GM12878 (cell line): ENCODE data around the gene GOLGA6A. TPM values are rescaled to one million over a fixed set of nuclear protein-coding genes. Genes with fewer than 3 reads are reported as not detected.
A peak's percentile ranks its signal among the peaks of the same experiment; 100 is the strongest.

ENCODE experiments used
- ATAC-seq: fragments of 200-7000 bp; cut with Tn5 transposase; 3 replicates; pipeline ENCODE4 v1.9.1; 2020; ENCODE audit warnings: mild to moderate bottlenecking, moderate library complexity
- BruUV-seq: library from RNA; stranded (reverse); fragments of 400-500 nt; replicated peaks from 2 replicates; lab custom pipeline; 2021; lab: Mats Ljungman, UMichigan
- CTCF ChIA-PET: fragments of 300-600 bp; sonication (Branson Sonifier 250); formaldehyde crosslinking; extraction: SDS; loops from one replicate; lab custom pipeline; 2021; ENCODE audit warnings: inconsistent platforms; lab: Yijun Ruan, JAX
- POLR2A ChIA-PET: fragments of 350-600 bp; formaldehyde crosslinking; extraction: SDS; loops from one replicate; lab custom pipeline; 2021; ENCODE audit warnings: inconsistent platforms; lab: Charles Lee
- RAD21 ChIA-PET: fragments of 300-600 bp; sonication (Branson Sonifier 250); formaldehyde crosslinking; loops from one replicate; lab custom pipeline; 2023; ENCODE audit warnings: antibody characterized with exemption; ENCODE audit not compliant: unreplicated experiment; lab: Charles Lee
- SMC1A ChIA-PET: fragments of 300-600 bp; sonication (Branson Sonifier 250); formaldehyde crosslinking; loops from one replicate; lab custom pipeline; 2023; ENCODE audit not compliant: unreplicated experiment, uncharacterized antibody; lab: Charles Lee
- DNase-seq: peaks from one replicate; pipeline ENCODE4 v3.0.0-alpha.2; 2011; ENCODE audit warnings: low read depth, low spot score
- FAIRE-seq: peaks from 3 replicates; lab custom pipeline; 2011; peaks lifted over from hg19 to GRCh38; lab: Jason Lieb, UNC
- H2AFZ ChIP-seq: 2 replicates; pipeline ENCODE4 v1.6.0; 2011; ENCODE audit warnings: low read depth, low read length, control low read depth; ENCODE audit not compliant: control insufficient read depth
- H3K27ac ChIP-seq: 2 replicates; pipeline ENCODE4 v1.5.1; 2011; ENCODE audit warnings: control low read depth; ENCODE audit not compliant: control insufficient read depth, insufficient read depth
- H3K27me3 ChIP-seq, 2 experiments: replicated peaks in 1 of 2; 2 replicates each; pipeline versions ENCODE4 v1.6.0 to v1.6.1; 2011; ENCODE audit warnings: low read length in 1 of 2; ENCODE audit not compliant: control insufficient read depth in 2 of 2, insufficient read depth in 2 of 2
- H3K36me3 ChIP-seq, 2 experiments: 2 replicates each; pipeline ENCODE4 v1.5.1; 2011; ENCODE audit warnings: low read length in 1 of 2; ENCODE audit not compliant: control insufficient read depth in 2 of 2, insufficient read depth in 2 of 2
- H3K4me1 ChIP-seq: 2 replicates; pipeline ENCODE4 v1.6.1; 2011; ENCODE audit warnings: mild to moderate bottlenecking, low read length, moderate library complexity, mixed read lengths; ENCODE audit not compliant: control insufficient read depth, insufficient read depth
- H3K4me2 ChIP-seq: 2 replicates; pipeline ENCODE4 v1.6.0; 2011; ENCODE audit warnings: control low read depth; ENCODE audit not compliant: control insufficient read depth, insufficient read depth
- H3K4me3 ChIP-seq: fragments of 200-600 bp; sonication (generic); 2 replicates; pipeline ENCODE4 v1.5.1; 2016
- H3K79me2 ChIP-seq: 2 replicates; pipeline ENCODE4 v1.6.0; 2011; ENCODE audit warnings: low read length; ENCODE audit not compliant: control insufficient read depth, insufficient read depth
- H3K9ac ChIP-seq: 2 replicates; pipeline ENCODE4 v1.8.0; 2011; ENCODE audit warnings: low read length, control low read depth, mixed read lengths; ENCODE audit not compliant: control insufficient read depth, insufficient read depth
- H3K9me3 ChIP-seq: replicated peaks from 3 replicates; pipeline ENCODE4 v1.5.1; 2011; ENCODE audit warnings: mild to moderate bottlenecking, low read length; ENCODE audit not compliant: control insufficient read depth, insufficient read depth
- H4K20me1 ChIP-seq: 2 replicates; pipeline ENCODE4 v1.6.0; 2011; ENCODE audit not compliant: control insufficient read depth, insufficient read depth
- BHLHE40 ChIP-seq, 2 experiments: fragments of 450-650 bp in 1 of 2; IDR thresholded peaks; 2 replicates each; pipeline ENCODE4 v1.6.1; 2011 to 2017; ENCODE audit warnings: low read depth in 2 of 2, borderline replicate concordance in 1 of 2, improper control_type of control experiment in 1 of 2, low read length in 1 of 2, mild to moderate bottlenecking in 1 of 2
- BRCA1 ChIP-seq: IDR thresholded peaks from 2 replicates; pipeline ENCODE4 v1.6.1; 2011; ENCODE audit warnings: low read depth, low read length, improper control_type of control experiment
- CEBPB ChIP-seq, 2 experiments: fragments of 150-350 bp in 1 of 2; IDR thresholded peaks; 2 replicates each; pipeline ENCODE4 v1.6.1; 2012 to 2014; ENCODE audit warnings: low read depth in 2 of 2, low read length in 2 of 2, borderline replicate concordance in 1 of 2, inconsistent platforms in 1 of 2
- CHD2 ChIP-seq: IDR thresholded peaks from 2 replicates; pipeline ENCODE4 v1.6.1; 2011; ENCODE audit warnings: low read depth, low read length, improper control_type of control experiment, borderline replicate concordance
- CTCF ChIP-seq, 3 experiments: IDR thresholded peaks in 2 of 3; conservative IDR thresholded peaks in 1 of 3; 2 replicates each; pipeline ENCODE4 v1.5.1; 2011; ENCODE audit warnings: low read depth in 3 of 3, low read length in 3 of 3, mild to moderate bottlenecking in 3 of 3, control low read depth in 2 of 3, moderate library complexity in 2 of 3, inconsistent platforms in 1 of 3, mixed read lengths in 1 of 3; ENCODE audit not compliant: control insufficient read depth in 2 of 3, insufficient read depth in 1 of 3; ENCODE audit errors: extremely low read depth in 1 of 3
- FOS ChIP-seq: IDR thresholded peaks from 3 replicates; pipeline ENCODE4 v1.6.1; 2011; ENCODE audit warnings: borderline replicate concordance; ENCODE audit not compliant: insufficient read length; ENCODE audit errors: extremely low read depth
- MTA3 ChIP-seq: IDR thresholded peaks from 2 replicates; pipeline ENCODE4 v1.6.1; 2012; ENCODE audit warnings: low read length, inconsistent platforms, borderline replicate concordance
- RAD21 ChIP-seq: IDR thresholded peaks from 2 replicates; pipeline ENCODE4 v1.6.1; 2011; ENCODE audit warnings: mild to moderate bottlenecking, low read depth, low read length, moderate library complexity; ENCODE audit not compliant: insufficient read depth
- RFX5 ChIP-seq: IDR thresholded peaks from 2 replicates; pipeline ENCODE4 v1.6.1; 2011; ENCODE audit warnings: low read depth, low read length, improper control_type of control experiment
- SMARCA5 ChIP-seq: fragments of 450-650 bp; IDR thresholded peaks from 2 replicates; pipeline ENCODE4 v1.6.1; 2017; ENCODE audit warnings: mild to moderate bottlenecking
- SMC3 ChIP-seq: IDR thresholded peaks from 2 replicates; pipeline ENCODE4 v1.6.1; 2011; ENCODE audit warnings: low read length, improper control_type of control experiment, borderline replicate concordance
- YY1 ChIP-seq: IDR thresholded peaks from 2 replicates; pipeline ENCODE4 v1.6.1; 2011; ENCODE audit warnings: low read depth, mild to moderate bottlenecking, low read length
- ZBTB40 ChIP-seq: fragments of 450-650 bp; IDR thresholded peaks from 2 replicates; pipeline ENCODE4 v1.6.1; 2016; ENCODE audit warnings: mild to moderate bottlenecking, moderate library complexity, borderline replicate concordance
- WGBS: methylation state at CpG from one replicate; pipeline ENCODE4 v1.1.6; 2016; ENCODE audit warnings: low lambda C conversion rate; ENCODE audit not compliant: insufficient replicate concordance, insufficient coverage; ENCODE audit errors: missing lambda C conversion rate; 5-methylcytosine and 5-hydroxymethylcytosine counted together
- in situ Hi-C: fragments of 300-500 bp; cut with MboI; formaldehyde crosslinking; loops from 9 replicates; pipeline ENCODE4 v1.14.3; 2018; ENCODE audit warnings: mixed read lengths
- intact Hi-C: fragments of 100-400 bp; cut with micrococcal nuclease; formaldehyde crosslinking; loops from one replicate; pipeline ENCODE4 v1.14.2; 2022; ENCODE audit not compliant: unreplicated experiment
- polyA plus RNA-seq, 11 experiments: library from polyadenylated mRNA; depleted of rRNA in 4 of 11; unstranded in 6 of 11; stranded (reverse) in 5 of 11; fragments of >200 nt; fragmentation: Nextera tagmentation in 4 of 11; fragmentation: Illumina TruSeq in 1 of 11; extraction: Ambion mirVana in 4 of 11; extraction: Trizol in 1 of 11; gene quantifications; 1 replicate in 1 of 11; 2 replicates in 10 of 11; pipeline versions ENCODE4 v1.2.1 to v1.2.3, GENCODE V29; 2011 to 2016; ENCODE audit warnings: inconsistent platforms in 2 of 11, missing spikeins in 2 of 11, low read depth in 1 of 11
- total RNA-seq, 4 experiments: library from RNA; depleted of rRNA in 3 of 4; stranded (reverse); fragments of >200 nt in 3 of 4; fragmentation: Illumina TruSeq in 1 of 4; extraction: Trizol in 1 of 4; gene quantifications; 2 replicates each; pipeline versions ENCODE4 v1.2.1 to v1.2.3, GENCODE V29; 2013 to 2021

Gene GOLGA6A
- total and polyA plus RNA-seq, 10 of the 15 experiments (the other 5 are each of a cell fraction or from before 2014, with no cell fraction given) = not detected

GRCh38 chr15:74053941-74054529 lies 28.3 kb downstream of the GOLGA6A start:
- ChIA-PET POLR2A (no interaction called here), CTCF (interaction anchor here (0.8 to 3.0 kb wide), 12 partner anchors 10 to 268 kb away, joined by 3 to 15 read pairs (median 4); no protein-coding TSS in a partner anchor), SMC1A (interaction anchor here (0.7 to 1.4 kb wide), 5 partner anchors 63 to 268 kb away, joined by 3 to 6 read pairs (median 3); no protein-coding TSS in a partner anchor), RAD21 (interaction anchor here (1.1 kb wide), 1 partner anchor 81 kb away, joined by 3 read pairs; no protein-coding TSS in a partner anchor)
- peak; percentile 21 for DNase-seq
- no TSS peak for BruUV-seq
- H3K27me3 ChIP-seq = 0 out of 4 replicates have a peak, but pooled peaks cover 0 to 2% of the 10 kb centered on the region in 2 experiments
- 0 out of 2 replicates have a peak, but pooled peaks have one; percentile 17 for TF ChIP-seq YY1
- TF ChIP-seq MTA3 = no peak
- TF ChIP-seq CHD2 = no peak
- TF ChIP-seq SMC3 = peak; percentile 28; the same call in 1 of the 2 replicates
- TF ChIP-seq RAD21 = peak; percentile 52
- TF ChIP-seq ZBTB40 = no peak
- TF ChIP-seq CEBPB (IDR thresholded peaks at IDR 0.05; ENCODE audit: borderline replicate concordance in 1 of 2, low read depth in 2 of 2, low read length in 2 of 2) = no peak
- no peak for TF ChIP-seq SMARCA5
- no peak for TF ChIP-seq BRCA1
- no peak for TF ChIP-seq FOS
- peak; percentile 40 to 79 (median 57); a peak in 5 of 6 replicates for TF ChIP-seq CTCF (IDR thresholded peaks at IDR 0.05 in 2 of 3, conservative IDR thresholded peaks at IDR 0.05 in 1 of 3; ENCODE audit: control insufficient read depth in 2 of 3, extremely low read depth in 1 of 3, insufficient read depth in 1 of 3, low read depth in 3 of 3, low read length in 3 of 3)
- TF ChIP-seq RFX5 = no peak
- peak in 1 of 2 experiments; percentile 64; a peak in 1 of 4 replicates for TF ChIP-seq BHLHE40 (IDR thresholded peaks at IDR 0.05; ENCODE audit: borderline replicate concordance in 1 of 2, low read depth in 2 of 2, low read length in 1 of 2)
- H3K9me3 ChIP-seq = no peaks in the 10 kb centered on the region
- no peak for FAIRE-seq
- ATAC-seq = peak; percentile 98
- H3K4me2 ChIP-seq = 0 out of 2 replicates have a peak overlapping the region, but pooled peaks have one; percentile 17
- H2AFZ ChIP-seq = no peak overlapping the region
- no peaks in the 10 kb centered on the region for H3K36me3 ChIP-seq
- 23% methylated on average over 12 of the region's 17 CpGs for WGBS
- no peak overlapping the region for H3K4me3 ChIP-seq
- intact Hi-C loops (loop anchor here (1.0 to 5.0 kb wide), 3 partner anchors 82 to 268 kb away; no protein-coding TSS in a partner anchor), in situ Hi-C loops (no loop called here)
- H3K9ac ChIP-seq = no peak overlapping the region
- no peak overlapping the region for H3K27ac ChIP-seq
- no peaks in the 10 kb centered on the region for H3K4me1 ChIP-seq
- H3K79me2 ChIP-seq = no peaks in the 10 kb centered on the region
- no peaks in the 10 kb centered on the region for H4K20me1 ChIP-seq
